NCI-H1105 (cell line): ENCODE results near the gene AFAP1.

Experiments
- DNase-seq: peaks from one replicate; lab custom pipeline; 2025; lab: John Stamatoyannopoulos, UW

Gene AFAP1

GRCh38 chr4:7892212-7893019, 47.2 kb downstream of the AFAP1 start:
- DNase-seq = no peak

- no peak for DNase-seq
Observed at GRCh38 chr4:7890635-7891393, 48.8 kb downstream of the AFAP1 start.

- DNase-seq = no peak
Observed at GRCh38 chr4:7887436-7887835, 52.2 kb downstream of the AFAP1 start.

GRCh38 chr4:7886007-7886973, 53.4 kb downstream of the AFAP1 start:
- no peak for DNase-seq

GRCh38 chr4:7885216-7886006, 54.2 kb downstream of the AFAP1 start:
- no peak for DNase-seq

GRCh38 chr4:7880683-7881082, 59.0 kb downstream of the AFAP1 start:
- no peak for DNase-seq

GRCh38 chr4:7879127-7879526, 60.5 kb downstream of the AFAP1 start:
- no peak for DNase-seq

GRCh38 chr4:7878323-7878722, 61.3 kb downstream of the AFAP1 start:
- DNase-seq = no peak

GRCh38 chr4:7877176-7877575, 62.5 kb downstream of the AFAP1 start:
- DNase-seq = no peak

- DNase-seq = no peak
Observed at GRCh38 chr4:7876201-7876875, 63.3 kb downstream of the AFAP1 start.

- DNase-seq = no peak
Observed at GRCh38 chr4:7874838-7875237, 64.8 kb downstream of the AFAP1 start.

GRCh38 chr4:7873881-7874280, 65.8 kb downstream of the AFAP1 start:
- no peak for DNase-seq

- DNase-seq = peak; percentile 18
Observed at GRCh38 chr4:7872264-7872771, 67.3 kb downstream of the AFAP1 start.

- no peak for DNase-seq
Observed at GRCh38 chr4:7871356-7871755, 68.3 kb downstream of the AFAP1 start.

- DNase-seq = no peak
Observed at GRCh38 chr4:7868892-7869471, 70.7 kb downstream of the AFAP1 start.

GRCh38 chr4:7868436-7868775, 71.3 kb downstream of the AFAP1 start:
- DNase-seq = no peak

GRCh38 chr4:7867701-7868435, 71.8 kb downstream of the AFAP1 start:
- no peak for DNase-seq

- DNase-seq = no peak
Observed at GRCh38 chr4:7867191-7867590, 72.5 kb downstream of the AFAP1 start.

GRCh38 chr4:7865533-7865932, 74.1 kb downstream of the AFAP1 start:
- no peak for DNase-seq

GRCh38 chr4:7864685-7865084, 75.0 kb downstream of the AFAP1 start:
- no peak for DNase-seq
